Measurements from ENCODE around the gene TCHHL1.

Gene TCHHL1

GRCh38 chr1:152089014-152089674 is at the start of gene TCHHL1:
TCHHL1 (minus strand) TSS chr1:152089064; CDS start chr1:152088143, 921 bp downstream.
- no peak for TF ChIP-seq CTCF (IDR thresholded peaks at IDR 0.05; ENCODE audit: unreplicated experiment in 3 of 3)
- Mint-ChIP-seq H3K27ac (no peak within 1 kb of the TSS), H3K4me3 (no peak within 1 kb of the TSS)

GRCh38 chr1:152137215-152137614 is 48.4 kb upstream of the TCHHL1 start:
- no peaks in the 10 kb centered on the region for H3K27me3 Mint-ChIP-seq (ENCODE audit: low read depth)
- no peak for TF ChIP-seq CTCF (IDR thresholded peaks at IDR 0.05; ENCODE audit: unreplicated experiment in 3 of 3)
- no peaks in the 10 kb centered on the region for H3K4me1 Mint-ChIP-seq
- H3K27ac Mint-ChIP-seq, result no peak overlapping the region
- peaks cover 6% of the 10 kb centered on the region for H3K9me3 Mint-ChIP-seq
- H3K36me3 Mint-ChIP-seq (ENCODE audit: low read depth), result no peaks in the 10 kb centered on the region
- no peak overlapping the region for H3K4me3 Mint-ChIP-seq

More at GRCh38 chr1:152089014-152089674, at the start of gene TCHHL1:
- Mint-ChIP-seq H3K27me3 (ENCODE audit: low read depth) (no peaks in the 10 kb centered on the region), H3K36me3 (ENCODE audit: low read depth) (no peaks in the 10 kb centered on the region), H3K9me3 (no peaks in the 10 kb centered on the region), H3K4me1 (no peaks in the 10 kb centered on the region)

GRCh38 chr1:152130186-152130585 is 41.3 kb upstream of the TCHHL1 start:
- Mint-ChIP-seq H3K4me3 (no peak overlapping the region), H3K27ac (no peak overlapping the region), H3K4me1 (no peaks in the 10 kb centered on the region), H3K27me3 (ENCODE audit: low read depth) (no peaks in the 10 kb centered on the region), H3K36me3 (ENCODE audit: low read depth) (no peaks in the 10 kb centered on the region), H3K9me3 (peaks cover 7% of the 10 kb centered on the region)
- TF ChIP-seq CTCF (IDR thresholded peaks at IDR 0.05; ENCODE audit: unreplicated experiment in 3 of 3), result no peak

- Mint-ChIP-seq H3K27ac (no peak overlapping the region), H3K9me3 (peaks cover 7% of the 10 kb centered on the region), H3K36me3 (ENCODE audit: low read depth) (no peaks in the 10 kb centered on the region), H3K4me1 (no peaks in the 10 kb centered on the region), H3K4me3 (no peak overlapping the region), H3K27me3 (ENCODE audit: low read depth) (no peaks in the 10 kb centered on the region)
- no peak for TF ChIP-seq CTCF (IDR thresholded peaks at IDR 0.05; ENCODE audit: unreplicated experiment in 3 of 3)
Measured at GRCh38 chr1:152127673-152128072, 38.8 kb upstream of the TCHHL1 start.

GRCh38 chr1:152125834-152126443 is 37.1 kb upstream of the TCHHL1 start:
- H3K9me3 Mint-ChIP-seq, result peaks cover 7% of the 10 kb centered on the region

More at GRCh38 chr1:152125834-152126443, 37.1 kb upstream of the TCHHL1 start:
- H3K27me3 Mint-ChIP-seq (ENCODE audit: low read depth), result no peaks in the 10 kb centered on the region
- H3K27ac Mint-ChIP-seq, result no peak overlapping the region
- H3K36me3 Mint-ChIP-seq (ENCODE audit: low read depth), result no peaks in the 10 kb centered on the region
- H3K4me1 Mint-ChIP-seq, result no peaks in the 10 kb centered on the region
- H3K4me3 Mint-ChIP-seq, result no peak overlapping the region
- no peak for TF ChIP-seq CTCF (IDR thresholded peaks at IDR 0.05; ENCODE audit: unreplicated experiment in 3 of 3)

Measured in nephron (organoid).